Measurements from ENCODE around the gene CSK. TPM values are rescaled to one million over a fixed set of nuclear protein-coding genes. Genes with fewer than 3 reads are reported as not detected.

CSK gene
- total and polyA plus RNA-seq, 2 donors = 39.2 to 94.4 TPM

GRCh38 chr15:74840851-74841775, 59.2 kb downstream of the CSK start:
- WGBS = 98% methylated on average over 9 of the region's 9 CpGs
- Histone ChIP-seq H3K27me3 (ENCODE audit: control insufficient read depth in 2 of 2, insufficient read depth in 1 of 2, low read length in 1 of 2) (no peaks in the 10 kb centered on the region), H3K27ac (ENCODE audit: low read depth in 1 of 2, low read length in 1 of 2) (no peak overlapping the region), H3K9me3 (ENCODE audit: control insufficient read depth in 2 of 2, insufficient read depth in 1 of 2, low read length in 1 of 2) (no peaks in the 10 kb centered on the region), H3K36me3 (ENCODE audit: control insufficient read depth in 2 of 2, insufficient read depth in 2 of 2, low read length in 1 of 2) (peaks cover 14 to 24% of the 10 kb centered on the region in 2 donors), H3K4me1 (ENCODE audit: control insufficient read depth in 2 of 2, insufficient read depth in 2 of 2, low read length in 2 of 2) (peaks cover 7 to 32% of the 10 kb centered on the region in 2 donors), H3K4me3 (ENCODE audit: low read length in 2 of 2) (no peak overlapping the region)
- no peak for DNase-seq (ENCODE audit: low read depth in 6 of 9, low spot score in 9 of 9)

DNA sequence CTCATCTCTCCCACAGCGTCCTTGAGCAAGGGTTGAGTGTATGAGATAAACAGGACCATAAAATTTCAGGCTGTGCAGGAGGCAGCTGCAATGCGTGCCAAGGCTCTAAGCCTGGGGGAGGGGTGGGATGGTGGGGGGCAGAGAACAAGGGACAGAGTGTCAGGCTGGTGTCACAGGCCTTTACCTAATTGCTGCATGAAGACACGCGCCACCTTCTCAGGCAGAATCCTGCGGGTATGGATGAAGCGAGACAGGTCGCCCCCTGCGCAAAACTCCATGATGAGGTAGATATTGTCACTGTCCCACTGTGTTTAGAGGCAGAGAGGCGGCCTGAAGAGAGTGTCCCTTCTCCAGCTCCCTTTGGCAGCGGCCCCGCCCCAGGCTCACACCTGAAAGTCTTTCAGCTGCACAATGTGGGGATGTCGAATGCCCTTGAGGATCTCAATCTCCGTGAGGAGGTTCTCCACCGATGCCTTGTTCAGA, 60.1 kb downstream of the CSK start:
- 96% methylated on average over 14 of the region's 14 CpGs for WGBS
- Histone ChIP-seq H3K9me3 (ENCODE audit: control insufficient read depth in 2 of 2, insufficient read depth in 1 of 2, low read length in 1 of 2) (no peaks in the 10 kb centered on the region), H3K36me3 (ENCODE audit: control insufficient read depth in 2 of 2, insufficient read depth in 2 of 2, low read length in 1 of 2) (peaks cover 17 to 20% of the 10 kb centered on the region in 2 donors), H3K4me1 (ENCODE audit: control insufficient read depth in 2 of 2, insufficient read depth in 2 of 2, low read length in 2 of 2) (peaks cover 7 to 32% of the 10 kb centered on the region in 2 donors), H3K27ac (ENCODE audit: low read depth in 1 of 2, low read length in 1 of 2) (no peak overlapping the region), H3K4me3 (ENCODE audit: low read length in 2 of 2) (peak overlapping the region in 1 of 2 donors; percentile 95), H3K27me3 (ENCODE audit: control insufficient read depth in 2 of 2, insufficient read depth in 1 of 2, low read length in 1 of 2) (no peaks in the 10 kb centered on the region)
- DNase-seq (ENCODE audit: low read depth in 6 of 9, low spot score in 9 of 9) = no peak

DNA sequence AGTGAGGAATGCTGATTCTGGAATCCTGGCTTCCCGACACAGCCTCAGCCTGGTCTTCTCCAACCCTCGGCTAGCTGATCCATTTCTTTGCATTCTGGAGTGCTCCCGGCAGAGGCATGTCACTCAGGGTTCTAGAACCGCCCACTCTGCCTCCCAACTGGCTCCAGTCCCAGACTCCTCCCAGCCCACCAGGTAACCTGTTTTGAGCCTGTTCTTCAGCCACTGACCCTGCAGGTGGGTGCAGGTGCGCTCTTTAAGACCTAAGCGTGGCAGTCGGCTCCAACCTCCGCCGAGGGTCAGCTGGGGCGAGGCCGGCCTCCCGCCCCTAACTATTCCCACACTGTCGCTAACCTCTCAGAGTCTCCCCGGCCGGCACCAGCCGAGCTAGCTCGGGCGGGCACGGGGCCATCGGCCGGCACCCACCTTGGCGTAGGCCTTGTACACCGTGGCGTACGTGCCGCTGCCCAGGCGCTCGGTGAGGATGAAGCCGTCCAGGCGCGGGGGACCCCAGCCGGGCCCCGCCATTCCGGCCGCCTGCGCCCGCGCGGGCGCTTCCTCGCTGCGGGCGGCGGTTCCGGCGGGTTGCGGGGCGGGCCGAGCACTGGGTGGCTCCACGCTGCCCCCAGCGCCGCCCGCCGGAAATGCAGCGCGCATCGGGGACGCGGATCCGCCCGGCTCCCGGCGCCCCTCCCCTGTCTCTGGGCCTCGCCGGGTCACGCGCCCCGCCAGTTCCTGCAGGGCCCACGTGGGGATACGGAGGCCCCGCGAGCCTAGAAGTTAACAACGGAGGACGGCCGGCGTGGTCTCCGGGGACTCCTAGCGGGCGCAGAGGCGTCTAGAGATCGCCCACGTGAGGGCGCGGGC, 60.9 kb downstream of the CSK start, which contains the start of gene ULK3:
ULK3 (minus strand) TSS at position 576 of the 864 bp plus-strand sequence; CDS start at position 525, 51 bp downstream.
- DNase-seq (ENCODE audit: low read depth in 6 of 9, low spot score in 9 of 9) = peak; percentile 48 to 93 (median 81)
- WGBS = under 1% methylated on average over 84 of the region's 84 CpGs
- peak within 1 kb of the TSS; percentile 87 to 95 for H3K4me3 ChIP-seq (ENCODE audit: low read length in 2 of 2)
- H3K4me1 ChIP-seq (ENCODE audit: control insufficient read depth in 2 of 2, insufficient read depth in 2 of 2, low read length in 2 of 2) = peaks cover 7 to 32% of the 10 kb centered on the region in 2 donors
- no peaks in the 10 kb centered on the region for H3K9me3 ChIP-seq (ENCODE audit: control insufficient read depth in 2 of 2, insufficient read depth in 1 of 2, low read length in 1 of 2)
- peak within 1 kb of the TSS; percentile 61 to 75 for H3K27ac ChIP-seq (ENCODE audit: low read depth in 1 of 2, low read length in 1 of 2)
- peaks cover 24 to 26% of the 10 kb centered on the region in 2 donors for H3K36me3 ChIP-seq (ENCODE audit: control insufficient read depth in 2 of 2, insufficient read depth in 2 of 2, low read length in 1 of 2)
- no peaks in the 10 kb centered on the region for H3K27me3 ChIP-seq (ENCODE audit: control insufficient read depth in 2 of 2, insufficient read depth in 1 of 2, low read length in 1 of 2)

DNA sequence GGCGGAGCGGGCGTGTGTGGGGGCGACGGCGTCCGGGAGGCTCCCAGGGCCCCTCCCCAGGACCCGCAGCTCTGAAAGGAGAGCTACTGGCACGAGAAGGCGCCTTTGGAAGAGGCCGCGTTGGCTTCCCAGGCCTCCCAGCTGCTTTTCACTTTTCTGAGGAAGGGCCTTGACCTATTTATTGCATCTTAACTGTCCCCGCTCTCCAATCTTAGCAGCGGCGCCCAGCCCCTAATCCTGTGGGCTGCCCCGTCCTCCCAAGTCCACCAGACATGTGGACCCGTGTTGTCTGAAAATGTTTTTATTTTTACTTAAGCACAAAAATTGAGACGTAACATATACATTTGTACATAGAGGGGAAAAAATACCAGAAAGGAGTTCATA, 61.6 kb downstream of the CSK start:
- H3K27ac ChIP-seq (ENCODE audit: low read depth in 1 of 2, low read length in 1 of 2) = peak overlapping the region; percentile 61 to 74
- no peak for DNase-seq (ENCODE audit: low read depth in 6 of 9, low spot score in 9 of 9)
- H3K9me3 ChIP-seq (ENCODE audit: control insufficient read depth in 2 of 2, insufficient read depth in 1 of 2, low read length in 1 of 2) = no peaks in the 10 kb centered on the region
- 29% methylated on average over 18 of the region's 18 CpGs for WGBS
- peak overlapping the region; percentile 33 to 87 for H3K4me3 ChIP-seq (ENCODE audit: low read length in 2 of 2)
- H3K4me1 ChIP-seq (ENCODE audit: control insufficient read depth in 2 of 2, insufficient read depth in 2 of 2, low read length in 2 of 2) = peaks cover 7 to 32% of the 10 kb centered on the region in 2 donors
- peaks cover 28 to 30% of the 10 kb centered on the region in 2 donors for H3K36me3 ChIP-seq (ENCODE audit: control insufficient read depth in 2 of 2, insufficient read depth in 2 of 2, low read length in 1 of 2)
- no peaks in the 10 kb centered on the region for H3K27me3 ChIP-seq (ENCODE audit: control insufficient read depth in 2 of 2, insufficient read depth in 1 of 2, low read length in 1 of 2)

DNA sequence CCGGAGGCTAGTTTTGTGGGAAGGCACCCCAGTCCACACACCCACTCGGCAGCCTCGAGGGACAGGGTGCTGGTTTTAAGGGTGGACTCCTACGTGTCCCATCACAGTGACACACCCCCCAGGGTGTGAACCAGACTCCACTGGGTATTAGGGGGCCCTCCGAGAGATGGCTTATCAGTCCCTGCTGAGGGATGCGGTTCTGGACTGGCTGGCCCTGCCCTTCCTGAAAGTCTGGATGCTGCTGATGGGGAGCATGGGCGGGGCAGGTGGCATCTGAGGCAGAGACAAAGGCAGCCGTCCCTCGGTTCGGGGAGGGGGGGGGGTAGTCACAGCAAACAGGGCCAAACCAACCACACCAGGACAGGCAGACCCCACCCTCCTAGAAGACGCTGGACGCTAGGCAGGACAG, 62.0 kb downstream of the CSK start:
- Histone ChIP-seq H3K27me3 (ENCODE audit: control insufficient read depth in 2 of 2, insufficient read depth in 1 of 2, low read length in 1 of 2) (no peaks in the 10 kb centered on the region), H3K9me3 (ENCODE audit: control insufficient read depth in 2 of 2, insufficient read depth in 1 of 2, low read length in 1 of 2) (no peaks in the 10 kb centered on the region), H3K4me1 (ENCODE audit: control insufficient read depth in 2 of 2, insufficient read depth in 2 of 2, low read length in 2 of 2) (peaks cover 7 to 32% of the 10 kb centered on the region in 2 donors), H3K36me3 (ENCODE audit: control insufficient read depth in 2 of 2, insufficient read depth in 2 of 2, low read length in 1 of 2) (peaks cover 32 to 35% of the 10 kb centered on the region in 2 donors), H3K4me3 (ENCODE audit: low read length in 2 of 2) (no peak overlapping the region), H3K27ac (ENCODE audit: low read depth in 1 of 2, low read length in 1 of 2) (peak overlapping the region in 1 of 2 donors; percentile 0)
- no peak for DNase-seq (ENCODE audit: low read depth in 6 of 9, low spot score in 9 of 9)
- WGBS = 87% methylated on average over 12 of the region's 12 CpGs

DNA sequence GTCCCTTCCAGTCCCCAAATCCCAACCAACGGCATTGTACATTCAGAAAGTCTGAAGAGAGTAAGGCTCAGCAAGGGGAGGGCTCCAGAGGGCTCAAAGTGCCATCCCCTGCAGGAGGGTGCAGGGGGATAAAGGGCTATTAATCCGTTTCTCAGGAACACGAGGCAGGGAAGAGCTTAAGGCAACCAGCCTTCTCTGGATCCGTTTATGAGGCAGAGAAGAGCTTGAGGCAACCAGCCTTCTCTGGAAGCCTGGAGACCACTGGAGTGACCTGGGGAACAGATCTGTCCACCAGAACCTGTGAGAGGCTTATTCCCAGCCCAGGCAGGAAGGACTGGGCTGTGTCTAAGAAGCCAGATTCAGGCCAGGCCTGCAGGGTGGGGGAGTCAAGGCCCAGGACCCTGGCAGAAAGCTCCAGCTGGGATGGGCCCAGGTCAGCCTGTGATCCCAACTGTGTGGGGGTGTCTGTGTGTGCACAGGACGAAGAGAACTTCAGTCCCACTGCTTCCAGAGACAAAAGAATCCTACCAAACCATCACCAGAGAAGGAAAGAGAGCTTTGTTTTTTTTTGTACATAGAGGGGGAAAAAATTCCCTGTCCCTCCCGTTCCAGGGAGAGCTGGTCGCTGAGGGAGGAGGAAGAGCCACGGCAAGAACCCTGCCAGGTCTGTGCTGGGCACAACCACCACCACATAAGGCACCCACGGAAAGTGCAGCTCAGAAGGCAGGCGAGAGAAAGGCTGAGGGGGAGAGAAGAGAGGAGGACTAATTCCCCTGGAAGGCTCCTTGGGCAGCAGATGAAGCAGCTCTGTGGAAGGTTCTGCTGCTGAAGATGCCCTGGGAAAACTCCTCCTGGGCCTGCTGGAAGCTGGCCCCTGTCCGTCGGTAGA, 62.7 kb downstream of the CSK start:
- H3K4me1 ChIP-seq (ENCODE audit: control insufficient read depth in 2 of 2, insufficient read depth in 2 of 2, low read length in 2 of 2) = peaks cover 7 to 32% of the 10 kb centered on the region in 2 donors
- H3K27me3 ChIP-seq (ENCODE audit: control insufficient read depth in 2 of 2, insufficient read depth in 1 of 2, low read length in 1 of 2) = no peaks in the 10 kb centered on the region
- H3K9me3 ChIP-seq (ENCODE audit: control insufficient read depth in 2 of 2, insufficient read depth in 1 of 2, low read length in 1 of 2) = no peaks in the 10 kb centered on the region
- WGBS = 84% methylated on average over 12 of the region's 12 CpGs
- DNase-seq (ENCODE audit: low read depth in 6 of 9, low spot score in 9 of 9) = no peak
- no peak overlapping the region for H3K4me3 ChIP-seq (ENCODE audit: low read length in 2 of 2)
- peaks cover 34 to 36% of the 10 kb centered on the region in 2 donors for H3K36me3 ChIP-seq (ENCODE audit: control insufficient read depth in 2 of 2, insufficient read depth in 2 of 2, low read length in 1 of 2)
- peak overlapping the region; percentile 32 to 77 for H3K27ac ChIP-seq (ENCODE audit: low read depth in 1 of 2, low read length in 1 of 2)

- no peak overlapping the region for H3K4me3 ChIP-seq (ENCODE audit: low read length in 2 of 2)
- H3K27ac ChIP-seq (ENCODE audit: low read depth in 1 of 2, low read length in 1 of 2) = peak overlapping the region; percentile 55 to 77
These were observed 63.3 kb downstream of the CSK start for GRCh38 chr15:74845208-74845568.

DNA sequence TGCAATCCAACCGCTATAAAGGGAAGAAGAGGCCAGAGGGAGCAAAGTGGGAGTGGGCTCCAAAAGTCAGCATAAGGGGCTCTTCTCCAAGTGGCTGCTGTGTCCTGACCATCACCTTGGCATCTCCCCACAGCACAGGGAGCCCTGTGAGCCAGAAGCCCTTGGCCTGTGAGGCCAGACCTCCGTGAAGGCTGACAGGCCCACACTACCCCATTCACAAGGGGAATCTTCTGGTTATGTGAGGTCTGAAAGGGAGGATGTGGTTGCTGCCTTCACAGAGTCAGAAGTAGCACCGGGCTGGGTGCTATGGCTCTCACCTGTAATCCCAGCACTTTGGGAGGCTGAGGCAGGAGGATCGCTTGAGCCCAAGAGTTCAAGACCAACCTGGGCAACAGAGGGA, 63.7 kb downstream of the CSK start:
- H3K4me1 ChIP-seq (ENCODE audit: control insufficient read depth in 2 of 2, insufficient read depth in 2 of 2, low read length in 2 of 2) = peaks cover 7 to 32% of the 10 kb centered on the region in 2 donors
- peak overlapping the region; percentile 55 to 77 for H3K27ac ChIP-seq (ENCODE audit: low read depth in 1 of 2, low read length in 1 of 2)
- no peak overlapping the region for H3K4me3 ChIP-seq (ENCODE audit: low read length in 2 of 2)
- WGBS = 66% methylated on average over 4 of the region's 4 CpGs
- peaks cover 45% of the 10 kb centered on the region in 2 donors for H3K36me3 ChIP-seq (ENCODE audit: control insufficient read depth in 2 of 2, insufficient read depth in 2 of 2, low read length in 1 of 2)
- peak in 1 of 9 donors; percentile 23 for DNase-seq (ENCODE audit: low read depth in 6 of 9, low spot score in 9 of 9)
- H3K9me3 ChIP-seq (ENCODE audit: control insufficient read depth in 2 of 2, insufficient read depth in 1 of 2, low read length in 1 of 2) = no peaks in the 10 kb centered on the region
- no peaks in the 10 kb centered on the region for H3K27me3 ChIP-seq (ENCODE audit: control insufficient read depth in 2 of 2, insufficient read depth in 1 of 2, low read length in 1 of 2)

More at GRCh38 chr15:74845208-74845568, 63.3 kb downstream of the CSK start:
- H3K27me3 ChIP-seq (ENCODE audit: control insufficient read depth in 2 of 2, insufficient read depth in 1 of 2, low read length in 1 of 2) = no peaks in the 10 kb centered on the region
- no peaks in the 10 kb centered on the region for H3K9me3 ChIP-seq (ENCODE audit: control insufficient read depth in 2 of 2, insufficient read depth in 1 of 2, low read length in 1 of 2)
- peaks cover 41% of the 10 kb centered on the region in 2 donors for H3K36me3 ChIP-seq (ENCODE audit: control insufficient read depth in 2 of 2, insufficient read depth in 2 of 2, low read length in 1 of 2)
- 35% methylated on average over 5 of the region's 5 CpGs for WGBS
- H3K4me1 ChIP-seq (ENCODE audit: control insufficient read depth in 2 of 2, insufficient read depth in 2 of 2, low read length in 2 of 2) = peaks cover 7 to 32% of the 10 kb centered on the region in 2 donors
- DNase-seq (ENCODE audit: low read depth in 6 of 9, low spot score in 9 of 9) = peak in 2 of 9 donors; percentile 24 to 48

Data from thymus (tissue), 11 donors.